HepG2 (cell line): ENCODE results near the gene ABHD2. TPM values are rescaled to one million over a fixed set of nuclear protein-coding genes. Genes with fewer than 3 reads are reported as not detected.

Experiments
- MAFG ChIP-seq: sonication (generic); formaldehyde crosslinking; IDR thresholded peaks from 2 replicates; pipeline ENCODE4 v1.5.1; 2020; ENCODE audit warnings: mild to moderate bottlenecking, missing genetic modification reagents
- NFYB ChIP-seq: sonication (generic); formaldehyde crosslinking; IDR thresholded peaks from 2 replicates; pipeline ENCODE4 v1.4.0; 2020; ENCODE audit warnings: missing genetic modification reagents
- RARG ChIP-seq: sonication (generic); formaldehyde crosslinking; IDR thresholded peaks from 2 replicates; pipeline ENCODE4 v1.4.0; 2020; ENCODE audit warnings: low read depth, mild to moderate bottlenecking, missing genetic modification reagents
- RFXANK ChIP-seq: IDR thresholded peaks from 2 replicates; pipeline ENCODE4 v1.6.1; 2016
- SIX1 ChIP-seq: sonication (generic); formaldehyde crosslinking; IDR thresholded peaks from 2 replicates; pipeline ENCODE4 v1.4.0; 2020; ENCODE audit warnings: missing genetic modification reagents, borderline replicate concordance
- YEATS4 ChIP-seq: sonication (generic); formaldehyde crosslinking; IDR thresholded peaks from 2 replicates; pipeline ENCODE4 v1.4.0; 2020; ENCODE audit warnings: missing genetic modification reagents, borderline replicate concordance
- ZNF124 ChIP-seq: sonication (generic); formaldehyde crosslinking; IDR thresholded peaks from 2 replicates; pipeline ENCODE4 v1.4.0; 2020; ENCODE audit warnings: missing genetic modification reagents
- ZNF792 ChIP-seq: IDR thresholded peaks from 2 replicates; pipeline ENCODE4 v1.6.1; 2016
- polyA plus RNA-seq, 8 experiments: library from polyadenylated mRNA; depleted of rRNA in 3 of 8; stranded (reverse) in 7 of 8; unstranded in 1 of 8; fragments of >200 nt; fragmentation: Illumina TruSeq in 4 of 8; extraction: Trizol in 4 of 8; gene quantifications; 2 replicates each; pipeline versions ENCODE4 v1.2.1 to v1.2.3, GENCODE V29; 2011 to 2016; ENCODE audit warnings: low read depth in 4 of 8, missing spikeins in 1 of 8, mixed read lengths in 1 of 8; ENCODE audit not compliant: insufficient read depth in 1 of 8
- total RNA-seq, 5 experiments: library from RNA; depleted of rRNA; stranded (reverse); fragments of >200 nt; fragmentation: Illumina TruSeq; extraction: Trizol; gene quantifications; 2 replicates each; pipeline ENCODE4 v1.2.3, GENCODE V29; 2016; ENCODE audit warnings: low read depth in 1 of 5
- TF ChIP-seq, protein P1 (sequence below): sonication (generic); formaldehyde crosslinking; IDR thresholded peaks from 2 replicates; pipeline ENCODE4 v1.5.1; 2020; ENCODE audit warnings: mild to moderate bottlenecking, missing genetic modification reagents, borderline replicate concordance
- TF ChIP-seq, protein P2 (sequence below), 2 experiments: fragments of 450-650 bp in 1 of 2; sonication (generic) in 1 of 2; formaldehyde crosslinking; IDR thresholded peaks; 2 replicates each; pipeline versions ENCODE4 v1.5.0 to v1.8.0; 2020 to 2022; ENCODE audit warnings: mild to moderate bottlenecking in 1 of 2, missing genetic modification reagents in 1 of 2
- TF ChIP-seq, protein P3 (sequence below): sonication (generic); formaldehyde crosslinking; IDR thresholded peaks from 2 replicates; pipeline ENCODE4 v1.5.1; 2020; ENCODE audit warnings: missing genetic modification reagents, mild to moderate bottlenecking, borderline replicate concordance
- TF ChIP-seq, protein P4 (sequence below): IDR thresholded peaks from 2 replicates; pipeline ENCODE4 v1.6.1; 2016; ENCODE audit warnings: missing compliant biosample characterization, missing genetic modification reagents, borderline replicate concordance
- TF ChIP-seq, protein P5 (sequence below): sonication (generic); formaldehyde crosslinking; IDR thresholded peaks from 2 replicates; pipeline ENCODE4 v1.5.0; 2020; ENCODE audit warnings: missing genetic modification reagents
- TF ChIP-seq, protein P6 (sequence below): sonication (generic); formaldehyde crosslinking; IDR thresholded peaks from 2 replicates; pipeline ENCODE4 v1.4.0; 2020; ENCODE audit warnings: missing genetic modification reagents

The ABHD2 gene
- total and polyA plus RNA-seq, 2 of the 13 experiments (the other 11 are each of a cell fraction or from before 2014, with no cell fraction given) = 14.8 to 22.4 TPM

DNA sequence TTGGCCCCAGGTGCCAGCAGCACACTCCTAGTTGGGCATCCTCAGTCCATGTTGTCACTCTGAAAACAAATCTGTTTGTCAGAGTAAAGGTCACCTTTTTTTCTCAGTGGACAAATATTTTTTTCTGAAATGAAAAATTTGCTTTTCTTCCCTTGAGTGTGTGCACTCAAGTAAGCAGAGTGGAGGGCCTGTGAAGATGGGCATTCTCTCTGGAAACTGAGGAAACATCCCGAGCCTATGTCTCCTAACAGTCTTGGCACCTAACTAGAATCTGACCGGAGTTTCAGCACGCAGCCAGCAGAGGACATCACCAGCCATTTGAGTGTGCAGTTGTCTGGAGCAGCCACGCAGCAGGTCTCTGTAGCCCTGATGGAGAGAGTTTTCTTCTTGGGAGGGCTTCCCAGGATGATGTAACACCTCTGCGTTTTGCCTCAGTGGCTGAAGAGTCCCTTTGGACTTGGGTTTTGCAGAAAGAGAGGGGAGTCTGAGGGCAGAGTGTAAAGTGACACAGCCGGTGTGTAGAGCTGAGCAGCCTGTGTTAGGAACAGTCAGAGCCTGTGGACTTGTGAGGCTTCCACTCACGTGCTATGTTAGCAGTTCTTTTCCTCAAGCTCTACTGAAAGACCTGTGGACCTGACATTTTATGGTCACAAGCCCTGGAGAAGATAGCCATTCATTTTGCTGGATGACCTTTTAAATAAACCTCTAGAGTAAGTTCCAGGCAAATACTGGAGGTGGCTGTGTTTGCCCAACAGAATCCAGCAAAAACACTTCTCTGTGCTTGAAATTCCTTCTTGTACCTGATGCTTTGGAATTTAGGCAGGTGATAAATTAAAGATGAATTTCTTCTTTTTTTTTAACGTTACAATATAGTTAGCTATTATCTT lies 51.6 kb downstream of the ABHD2 start (continued):
- TF ChIP-seq, protein P1, sequence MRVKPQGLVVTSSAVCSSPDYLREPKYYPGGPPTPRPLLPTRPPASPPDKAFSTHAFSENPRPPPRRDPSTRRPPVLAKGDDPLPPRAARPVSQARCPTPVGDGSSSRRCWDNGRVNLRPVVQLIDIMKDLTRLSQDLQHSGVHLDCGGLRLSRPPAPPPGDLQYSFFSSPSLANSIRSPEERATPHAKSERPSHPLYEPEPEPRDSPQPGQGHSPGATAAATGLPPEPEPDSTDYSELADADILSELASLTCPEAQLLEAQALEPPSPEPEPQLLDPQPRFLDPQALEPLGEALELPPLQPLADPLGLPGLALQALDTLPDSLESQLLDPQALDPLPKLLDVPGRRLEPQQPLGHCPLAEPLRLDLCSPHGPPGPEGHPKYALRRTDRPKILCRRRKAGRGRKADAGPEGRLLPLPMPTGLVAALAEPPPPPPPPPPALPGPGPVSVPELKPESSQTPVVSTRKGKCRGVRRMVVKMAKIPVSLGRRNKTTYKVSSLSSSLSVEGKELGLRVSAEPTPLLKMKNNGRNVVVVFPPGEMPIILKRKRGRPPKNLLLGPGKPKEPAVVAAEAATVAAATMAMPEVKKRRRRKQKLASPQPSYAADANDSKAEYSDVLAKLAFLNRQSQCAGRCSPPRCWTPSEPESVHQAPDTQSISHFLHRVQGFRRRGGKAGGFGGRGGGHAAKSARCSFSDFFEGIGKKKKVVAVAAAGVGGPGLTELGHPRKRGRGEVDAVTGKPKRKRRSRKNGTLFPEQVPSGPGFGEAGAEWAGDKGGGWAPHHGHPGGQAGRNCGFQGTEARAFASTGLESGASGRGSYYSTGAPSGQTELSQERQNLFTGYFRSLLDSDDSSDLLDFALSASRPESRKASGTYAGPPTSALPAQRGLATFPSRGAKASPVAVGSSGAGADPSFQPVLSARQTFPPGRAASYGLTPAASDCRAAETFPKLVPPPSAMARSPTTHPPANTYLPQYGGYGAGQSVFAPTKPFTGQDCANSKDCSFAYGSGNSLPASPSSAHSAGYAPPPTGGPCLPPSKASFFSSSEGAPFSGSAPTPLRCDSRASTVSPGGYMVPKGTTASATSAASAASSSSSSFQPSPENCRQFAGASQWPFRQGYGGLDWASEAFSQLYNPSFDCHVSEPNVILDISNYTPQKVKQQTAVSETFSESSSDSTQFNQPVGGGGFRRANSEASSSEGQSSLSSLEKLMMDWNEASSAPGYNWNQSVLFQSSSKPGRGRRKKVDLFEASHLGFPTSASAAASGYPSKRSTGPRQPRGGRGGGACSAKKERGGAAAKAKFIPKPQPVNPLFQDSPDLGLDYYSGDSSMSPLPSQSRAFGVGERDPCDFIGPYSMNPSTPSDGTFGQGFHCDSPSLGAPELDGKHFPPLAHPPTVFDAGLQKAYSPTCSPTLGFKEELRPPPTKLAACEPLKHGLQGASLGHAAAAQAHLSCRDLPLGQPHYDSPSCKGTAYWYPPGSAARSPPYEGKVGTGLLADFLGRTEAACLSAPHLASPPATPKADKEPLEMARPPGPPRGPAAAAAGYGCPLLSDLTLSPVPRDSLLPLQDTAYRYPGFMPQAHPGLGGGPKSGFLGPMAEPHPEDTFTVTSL (CRISPR knock-in tag) = peak; percentile 56; the same call in 1 of the 2 replicates
- TF ChIP-seq, protein P2, sequence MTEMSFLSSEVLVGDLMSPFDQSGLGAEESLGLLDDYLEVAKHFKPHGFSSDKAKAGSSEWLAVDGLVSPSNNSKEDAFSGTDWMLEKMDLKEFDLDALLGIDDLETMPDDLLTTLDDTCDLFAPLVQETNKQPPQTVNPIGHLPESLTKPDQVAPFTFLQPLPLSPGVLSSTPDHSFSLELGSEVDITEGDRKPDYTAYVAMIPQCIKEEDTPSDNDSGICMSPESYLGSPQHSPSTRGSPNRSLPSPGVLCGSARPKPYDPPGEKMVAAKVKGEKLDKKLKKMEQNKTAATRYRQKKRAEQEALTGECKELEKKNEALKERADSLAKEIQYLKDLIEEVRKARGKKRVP (CRISPR knock-in tag; IDR thresholded peaks at IDR 0.05) = peak in 1 of 2 experiments; percentile 98; a peak in 2 of 4 replicates
- no peak for TF ChIP-seq RARG (CRISPR knock-in tag)
- TF ChIP-seq ZNF124 (CRISPR knock-in tag) = no peak
- no peak for TF ChIP-seq MAFG (CRISPR knock-in tag)
- TF ChIP-seq SIX1 (CRISPR knock-in tag) = no peak
- no peak for TF ChIP-seq ZNF792
- TF ChIP-seq YEATS4 = peak; percentile 43; the same call in 1 of the 2 replicates
- TF ChIP-seq RFXANK (CRISPR knock-in tag) = no peak
- TF ChIP-seq, protein P3, sequence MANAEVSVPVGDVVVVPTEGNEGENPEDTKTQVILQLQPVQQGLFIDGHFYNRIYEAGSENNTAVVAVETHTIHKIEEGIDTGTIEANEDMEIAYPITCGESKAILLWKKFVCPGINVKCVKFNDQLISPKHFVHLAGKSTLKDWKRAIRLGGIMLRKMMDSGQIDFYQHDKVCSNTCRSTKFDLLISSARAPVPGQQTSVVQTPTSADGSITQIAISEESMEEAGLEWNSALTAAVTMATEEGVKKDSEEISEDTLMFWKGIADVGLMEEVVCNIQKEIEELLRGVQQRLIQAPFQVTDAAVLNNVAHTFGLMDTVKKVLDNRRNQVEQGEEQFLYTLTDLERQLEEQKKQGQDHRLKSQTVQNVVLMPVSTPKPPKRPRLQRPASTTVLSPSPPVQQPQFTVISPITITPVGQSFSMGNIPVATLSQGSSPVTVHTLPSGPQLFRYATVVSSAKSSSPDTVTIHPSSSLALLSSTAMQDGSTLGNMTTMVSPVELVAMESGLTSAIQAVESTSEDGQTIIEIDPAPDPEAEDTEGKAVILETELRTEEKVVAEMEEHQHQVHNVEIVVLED (CRISPR knock-in tag) = no peak
- TF ChIP-seq, protein P4, sequence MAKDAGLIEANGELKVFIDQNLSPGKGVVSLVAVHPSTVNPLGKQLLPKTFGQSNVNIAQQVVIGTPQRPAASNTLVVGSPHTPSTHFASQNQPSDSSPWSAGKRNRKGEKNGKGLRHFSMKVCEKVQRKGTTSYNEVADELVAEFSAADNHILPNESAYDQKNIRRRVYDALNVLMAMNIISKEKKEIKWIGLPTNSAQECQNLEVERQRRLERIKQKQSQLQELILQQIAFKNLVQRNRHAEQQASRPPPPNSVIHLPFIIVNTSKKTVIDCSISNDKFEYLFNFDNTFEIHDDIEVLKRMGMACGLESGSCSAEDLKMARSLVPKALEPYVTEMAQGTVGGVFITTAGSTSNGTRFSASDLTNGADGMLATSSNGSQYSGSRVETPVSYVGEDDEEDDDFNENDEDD (CRISPR knock-in tag) = 0 out of 2 replicates have a peak, but pooled peaks have one; percentile 16
- no peak for TF ChIP-seq NFYB
- TF ChIP-seq, protein P5, sequence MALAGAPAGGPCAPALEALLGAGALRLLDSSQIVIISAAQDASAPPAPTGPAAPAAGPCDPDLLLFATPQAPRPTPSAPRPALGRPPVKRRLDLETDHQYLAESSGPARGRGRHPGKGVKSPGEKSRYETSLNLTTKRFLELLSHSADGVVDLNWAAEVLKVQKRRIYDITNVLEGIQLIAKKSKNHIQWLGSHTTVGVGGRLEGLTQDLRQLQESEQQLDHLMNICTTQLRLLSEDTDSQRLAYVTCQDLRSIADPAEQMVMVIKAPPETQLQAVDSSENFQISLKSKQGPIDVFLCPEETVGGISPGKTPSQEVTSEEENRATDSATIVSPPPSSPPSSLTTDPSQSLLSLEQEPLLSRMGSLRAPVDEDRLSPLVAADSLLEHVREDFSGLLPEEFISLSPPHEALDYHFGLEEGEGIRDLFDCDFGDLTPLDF (CRISPR knock-in tag) = no peak
- TF ChIP-seq, protein P6, sequence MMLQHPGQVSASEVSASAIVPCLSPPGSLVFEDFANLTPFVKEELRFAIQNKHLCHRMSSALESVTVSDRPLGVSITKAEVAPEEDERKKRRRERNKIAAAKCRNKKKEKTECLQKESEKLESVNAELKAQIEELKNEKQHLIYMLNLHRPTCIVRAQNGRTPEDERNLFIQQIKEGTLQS = 0 out of 2 replicates have a peak, but pooled peaks have one; percentile 42
